Measurements from ENCODE around the gene ITPR1.

ITPR1 gene

GRCh38 chr3:4720316-4721075, 227.3 kb downstream of the ITPR1 start:
- Mint-ChIP-seq H3K27ac (peak overlapping the region; percentile 34 to 42), H3K27me3 (no peaks in the 10 kb centered on the region), H3K4me1 (peaks cover 57% of the 10 kb centered on the region), H3K4me3 (no peak overlapping the region), H3K9me3 (no peaks in the 10 kb centered on the region)
- DNase-seq, result peak in 1 of 2 donors; percentile 29
- ATAC-seq, result peak; percentile 73

DNA sequence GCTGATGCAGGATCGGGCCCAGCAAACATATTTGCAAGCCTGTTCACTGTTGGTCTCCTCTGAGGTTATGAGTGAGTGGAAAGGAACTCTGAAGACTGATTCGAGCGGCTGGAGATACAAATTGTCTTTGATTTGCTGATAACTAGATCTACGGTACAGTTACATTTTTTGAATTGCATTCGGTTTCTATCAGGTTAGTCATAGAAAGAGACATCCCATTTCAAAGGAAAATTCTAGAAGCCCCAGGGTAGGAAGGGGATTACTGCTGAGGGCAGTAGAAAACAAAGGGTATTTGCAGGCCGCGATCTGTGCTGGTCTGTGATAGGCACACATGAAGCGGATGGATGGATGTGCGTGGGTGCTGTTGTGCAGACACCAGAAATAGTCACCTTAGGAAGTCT, 228.4 kb downstream of the ITPR1 start:
- no peaks in the 10 kb centered on the region for H3K27me3 Mint-ChIP-seq
- DNase-seq, result no peak
- H3K9me3 Mint-ChIP-seq, result no peaks in the 10 kb centered on the region
- peak overlapping the region; percentile 32 to 36 for H3K4me3 Mint-ChIP-seq
- H3K27ac Mint-ChIP-seq, result peak overlapping the region; percentile 30 to 84
- peaks cover 61% of the 10 kb centered on the region for H3K4me1 Mint-ChIP-seq
- ATAC-seq, result no peak

DNA sequence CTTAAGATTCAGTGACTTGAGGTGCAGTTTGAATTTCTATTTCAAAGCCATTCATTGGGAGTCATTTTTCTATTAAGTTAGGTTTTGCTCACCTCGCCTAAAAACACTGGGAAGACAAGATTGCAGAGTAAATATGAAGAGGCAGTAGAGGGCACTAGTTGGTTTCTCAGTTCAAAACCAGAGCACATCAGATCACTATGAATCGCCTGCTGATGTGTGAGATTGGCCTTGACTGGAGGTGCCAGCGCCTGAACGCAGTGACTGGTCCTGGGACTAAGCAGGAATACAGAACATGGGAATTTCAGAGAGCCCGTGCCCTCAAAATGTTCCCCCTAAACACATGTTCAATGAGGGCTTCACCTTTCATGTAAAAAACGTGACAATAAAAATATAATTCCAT, 229.0 kb downstream of the ITPR1 start:
- Mint-ChIP-seq H3K4me3 (peak overlapping the region; percentile 26 to 49), H3K9me3 (no peaks in the 10 kb centered on the region), H3K27me3 (no peaks in the 10 kb centered on the region), H3K27ac (peak overlapping the region; percentile 69 to 84), H3K4me1 (peaks cover 67% of the 10 kb centered on the region)
- DNase-seq (peak in 1 of 2 donors; percentile 25), ATAC-seq (peak; percentile 76)

DNA sequence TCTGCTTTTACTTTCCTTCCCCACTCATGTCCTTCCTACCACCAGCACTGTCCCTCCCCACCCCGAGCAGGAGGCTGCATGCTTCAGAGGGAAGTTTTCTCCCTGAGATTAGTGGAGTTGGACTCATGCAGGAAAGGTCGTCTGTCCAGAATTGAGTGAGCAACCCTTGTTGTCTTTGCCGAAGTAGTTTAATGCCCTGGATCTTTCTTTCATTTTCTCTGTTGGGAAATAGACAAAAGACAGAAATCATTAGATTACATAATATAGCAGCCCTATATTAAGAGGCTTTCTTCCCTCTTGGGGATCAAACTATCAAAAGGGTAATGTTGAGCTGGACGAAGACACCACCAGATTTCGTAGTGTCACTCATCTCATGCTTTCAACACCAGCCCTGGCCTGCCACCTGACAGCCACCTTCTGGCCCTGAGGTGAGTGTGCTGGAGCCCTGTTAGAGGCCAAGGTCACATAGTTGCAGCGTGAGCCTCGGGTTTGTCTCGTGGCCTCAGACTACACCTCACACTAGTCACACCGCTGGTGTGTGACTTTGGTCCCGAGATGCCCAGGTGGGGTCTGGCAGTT, 231.0 kb downstream of the ITPR1 start:
- Mint-ChIP-seq H3K4me3 (no peak overlapping the region), H3K9me3 (no peaks in the 10 kb centered on the region), H3K27ac (peak overlapping the region in 1 of 2 donors; percentile 42), H3K27me3 (no peaks in the 10 kb centered on the region), H3K4me1 (peaks cover 73% of the 10 kb centered on the region)
- DNase-seq, result no peak
- ATAC-seq, result no peak

GRCh38 chr3:4726549-4726948, 233.4 kb downstream of the ITPR1 start:
- DNase-seq (no peak), ATAC-seq (no peak)
- H3K9me3 Mint-ChIP-seq, result no peaks in the 10 kb centered on the region
- H3K27ac Mint-ChIP-seq, result no peak overlapping the region
- no peak overlapping the region for H3K4me3 Mint-ChIP-seq
- peaks cover 75% of the 10 kb centered on the region for H3K4me1 Mint-ChIP-seq
- no peaks in the 10 kb centered on the region for H3K27me3 Mint-ChIP-seq

- H3K9me3 Mint-ChIP-seq, result no peaks in the 10 kb centered on the region
- no peak for DNase-seq
- ATAC-seq, result no peak
- H3K4me3 Mint-ChIP-seq, result no peak overlapping the region
- no peaks in the 10 kb centered on the region for H3K27me3 Mint-ChIP-seq
- H3K4me1 Mint-ChIP-seq, result peaks cover 65% of the 10 kb centered on the region
- no peak overlapping the region for H3K27ac Mint-ChIP-seq
Observed at GRCh38 chr3:4729061-4729973, 236.2 kb downstream of the ITPR1 start.

GRCh38 chr3:4730719-4731118, 237.6 kb downstream of the ITPR1 start:
- Mint-ChIP-seq H3K27me3 (no peaks in the 10 kb centered on the region), H3K4me1 (peaks cover 69% of the 10 kb centered on the region), H3K9me3 (no peaks in the 10 kb centered on the region), H3K27ac (no peak overlapping the region), H3K4me3 (no peak overlapping the region)
- ATAC-seq, result no peak
- no peak for DNase-seq

DNA sequence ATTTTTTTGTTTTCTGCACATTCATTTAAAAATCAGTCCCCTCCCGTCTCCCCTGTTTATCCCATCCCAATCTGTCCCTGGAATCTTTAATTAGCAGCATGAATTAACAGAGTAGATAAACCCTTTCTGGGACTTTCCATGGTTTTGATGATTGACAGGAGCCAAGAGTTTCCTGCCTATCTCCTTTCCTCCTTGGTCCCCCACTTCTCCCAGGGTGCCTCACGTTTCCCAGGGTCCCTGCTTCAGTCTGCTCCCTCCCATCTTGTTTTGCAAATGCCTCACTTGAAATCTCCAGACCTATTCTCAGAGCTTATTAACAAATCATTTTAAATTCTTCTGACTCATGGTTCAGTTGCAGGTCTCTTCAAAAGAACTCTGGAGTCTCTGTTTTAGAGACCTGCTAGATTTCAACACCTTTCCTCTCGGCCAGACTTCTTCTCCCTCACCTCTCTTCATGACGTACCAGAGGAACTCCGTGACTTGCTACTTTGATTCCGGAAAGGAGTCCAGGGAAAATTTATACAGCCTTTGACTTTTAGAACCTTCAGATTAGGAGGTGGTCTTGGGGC, 238.5 kb downstream of the ITPR1 start:
- H3K27me3 Mint-ChIP-seq, result no peaks in the 10 kb centered on the region
- no peaks in the 10 kb centered on the region for H3K9me3 Mint-ChIP-seq
- no peak overlapping the region for H3K27ac Mint-ChIP-seq
- no peak for ATAC-seq
- no peak overlapping the region for H3K4me3 Mint-ChIP-seq
- peaks cover 72% of the 10 kb centered on the region for H3K4me1 Mint-ChIP-seq
- DNase-seq, result no peak

DNA sequence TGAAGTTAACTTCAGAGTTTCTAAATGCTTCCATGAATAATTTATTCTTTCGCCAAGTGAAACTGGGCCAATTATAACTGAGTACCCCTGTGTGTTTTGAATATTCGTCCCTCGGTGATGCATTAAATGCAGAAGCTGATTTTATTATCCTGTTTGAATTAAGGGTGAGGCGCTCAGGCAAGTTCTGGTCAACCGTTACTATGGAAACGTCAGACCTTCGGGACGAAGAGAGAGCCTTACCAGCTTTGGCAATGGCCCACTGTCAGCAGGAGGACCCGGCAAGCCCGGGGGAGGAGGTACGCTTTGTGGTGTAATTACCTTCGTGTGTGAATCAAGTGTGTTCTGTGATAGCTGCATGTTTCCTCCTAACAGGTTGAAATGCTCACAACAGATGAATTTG, 239.8 kb downstream of the ITPR1 start:
- H3K4me1 Mint-ChIP-seq, result peaks cover 79% of the 10 kb centered on the region

GRCh38 chr3:4734454-4734853, 241.3 kb downstream of the ITPR1 start:
- H3K27me3 Mint-ChIP-seq, result no peaks in the 10 kb centered on the region
- DNase-seq (no peak), ATAC-seq (no peak)
- H3K4me1 Mint-ChIP-seq, result peaks cover 85% of the 10 kb centered on the region
- no peak overlapping the region for H3K4me3 Mint-ChIP-seq
- no peak overlapping the region for H3K27ac Mint-ChIP-seq
- H3K9me3 Mint-ChIP-seq, result peaks cover 7 to 21% of the 10 kb centered on the region in 2 donors

More for the DNA sequence above, 239.8 kb downstream of the ITPR1 start:
- Mint-ChIP-seq H3K27me3 (no peaks in the 10 kb centered on the region), H3K9me3 (peaks cover 7 to 11% of the 10 kb centered on the region in 2 donors), H3K27ac (no peak overlapping the region), H3K4me3 (no peak overlapping the region)
- DNase-seq, result no peak
- no peak for ATAC-seq

GRCh38 chr3:4735243-4735642, 242.1 kb downstream of the ITPR1 start:
- Mint-ChIP-seq H3K4me1 (peaks cover 85% of the 10 kb centered on the region), H3K9me3 (peaks cover 12 to 27% of the 10 kb centered on the region in 2 donors), H3K27me3 (no peaks in the 10 kb centered on the region), H3K4me3 (no peak overlapping the region), H3K27ac (no peak overlapping the region)
- no peak for DNase-seq
- no peak for ATAC-seq

DNA sequence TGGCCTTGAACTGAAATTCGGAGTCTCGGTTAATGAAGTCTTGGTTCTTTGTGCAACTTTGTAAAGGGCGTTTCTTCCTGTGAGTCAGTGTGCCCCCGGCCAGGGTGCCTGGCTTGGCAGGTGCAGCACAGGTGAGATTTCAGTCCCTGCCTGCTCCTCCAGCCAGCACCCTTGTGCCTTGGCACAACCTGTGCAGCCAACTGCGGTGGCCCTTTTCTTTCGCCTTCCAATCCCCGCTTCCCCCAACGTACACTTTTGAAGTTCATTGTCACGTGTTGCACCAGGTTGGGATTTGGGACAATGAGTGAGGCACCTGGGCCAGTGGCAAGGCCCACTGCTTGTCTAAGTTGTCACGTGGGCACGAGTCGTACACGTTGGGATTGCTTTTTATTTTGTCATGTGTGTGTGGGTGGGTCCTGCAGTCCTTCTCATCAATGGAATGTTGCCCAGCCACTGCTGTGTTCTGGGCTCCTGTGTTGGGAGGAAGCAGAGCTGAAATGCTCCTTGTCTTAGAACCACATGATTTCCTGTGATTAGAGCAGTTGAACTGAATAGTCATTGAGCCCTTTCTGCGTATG, 243.2 kb downstream of the ITPR1 start:
- Mint-ChIP-seq H3K27ac (peak overlapping the region; percentile 48 to 71), H3K9me3 (peaks cover 12 to 27% of the 10 kb centered on the region in 2 donors), H3K4me1 (peaks cover 85% of the 10 kb centered on the region), H3K4me3 (peak overlapping the region in 1 of 2 donors; percentile 64), H3K27me3 (no peaks in the 10 kb centered on the region)
- no peak for ATAC-seq
- DNase-seq, result no peak

DNA sequence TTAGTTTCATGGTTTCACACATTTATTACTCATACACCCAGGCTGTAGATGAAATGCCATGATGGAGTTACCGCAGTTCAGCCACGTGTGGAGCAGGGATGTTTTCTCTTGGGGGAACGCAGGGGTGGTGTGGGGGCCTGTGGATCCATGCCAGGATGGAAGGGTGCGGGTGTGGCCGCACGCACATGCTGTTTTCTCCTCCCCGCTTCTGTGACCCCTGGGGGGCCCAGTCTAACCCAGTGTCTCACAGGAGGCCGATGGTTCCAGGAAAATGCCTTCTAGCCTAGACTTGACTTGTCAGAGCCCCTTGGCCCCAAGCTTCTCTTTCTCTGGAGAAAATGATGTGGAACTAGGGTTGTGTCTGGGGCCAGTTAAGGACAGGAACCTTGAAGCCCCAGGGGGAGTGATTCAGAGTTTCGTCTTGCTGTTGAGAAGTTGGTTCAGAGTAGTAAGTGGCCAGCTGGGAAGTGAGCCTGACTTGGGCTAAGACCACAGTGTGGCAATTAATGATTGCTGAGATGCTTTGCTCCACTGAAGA, 245.7 kb downstream of the ITPR1 start:
- peaks cover 88% of the 10 kb centered on the region for H3K4me1 Mint-ChIP-seq
- ATAC-seq (peak; percentile 25), DNase-seq (peak in 1 of 2 donors; percentile 32)
- peaks cover 12 to 27% of the 10 kb centered on the region in 2 donors for H3K9me3 Mint-ChIP-seq
- H3K27ac Mint-ChIP-seq, result peak overlapping the region; percentile 54 to 79
- peak overlapping the region; percentile 9 to 64 for H3K4me3 Mint-ChIP-seq
- no peaks in the 10 kb centered on the region for H3K27me3 Mint-ChIP-seq

DNA sequence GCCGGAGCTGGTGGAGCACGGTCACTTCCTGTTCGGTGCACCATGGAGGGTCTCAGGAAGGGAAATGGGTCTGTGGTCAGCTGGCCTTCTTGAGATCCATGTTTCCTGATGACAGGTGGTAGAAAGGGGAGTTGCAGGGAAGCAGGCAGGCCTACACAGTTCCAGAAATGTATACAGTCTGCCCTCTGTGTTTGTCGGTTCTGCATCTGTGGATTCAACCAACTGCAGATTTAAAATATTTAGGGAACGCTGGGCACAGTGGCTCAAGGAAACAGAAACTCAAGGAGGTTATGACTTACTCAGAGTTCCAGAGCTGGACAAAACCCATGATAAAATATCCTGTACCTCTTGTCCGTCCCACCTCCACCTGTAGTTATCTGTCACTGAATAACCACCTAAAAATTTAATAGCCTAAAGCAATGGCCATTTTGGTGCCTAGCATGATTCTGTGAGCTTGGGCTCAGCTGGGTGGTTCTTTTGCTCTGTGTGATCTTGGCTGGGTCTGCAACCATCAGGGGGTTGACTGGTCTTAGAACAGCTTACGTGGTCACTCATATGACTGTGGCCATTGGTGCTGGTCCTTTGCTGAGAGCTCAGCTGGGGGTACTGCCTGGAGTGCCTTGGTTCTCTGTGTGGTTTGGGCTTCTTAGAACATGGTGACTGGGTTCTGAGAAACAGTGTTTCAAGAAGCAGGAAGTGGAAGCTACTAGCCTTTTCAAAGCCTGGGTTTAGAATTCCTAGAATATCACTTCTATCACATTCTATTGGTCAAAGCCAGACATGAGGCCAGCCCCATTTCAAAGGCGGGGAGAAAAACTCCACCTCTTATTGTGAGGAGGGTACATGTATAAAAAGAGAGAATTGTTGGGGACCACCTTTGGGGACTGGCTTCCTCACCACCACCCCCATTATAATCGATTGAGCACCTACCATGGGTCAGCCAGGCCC, 246.4 kb downstream of the ITPR1 start:
- Mint-ChIP-seq H3K4me3 (peak overlapping the region; percentile 48 to 73), H3K4me1 (peaks cover 87% of the 10 kb centered on the region), H3K9me3 (peaks cover 12 to 27% of the 10 kb centered on the region in 2 donors), H3K27me3 (no peaks in the 10 kb centered on the region), H3K27ac (peak overlapping the region; percentile 54 to 90)
- DNase-seq, result peak; percentile 54 to 69
- peak; percentile 81 for ATAC-seq

All from stimulated activated naive CD8-positive, alpha-beta T cell treated with anti-CD3 and anti-CD28 coated beads, Interleukin-15, amount 100 ng/mL, for 72 hours (primary cell).